Stomach smooth muscle (tissue), 2 donors: ENCODE data around the gene TBC1D9.

ENCODE experiments used
- H3K27ac ChIP-seq: one replicate; pipeline ENCODE4 v1.7.0; 2013; ENCODE audit warnings: mild to moderate bottlenecking, low read length, inconsistent platforms
- H3K27me3 ChIP-seq, 2 donors: one replicate each; pipeline ENCODE4 v1.7.0; 2013; ENCODE audit warnings: low read length in 2 of 2; ENCODE audit not compliant: insufficient read depth in 2 of 2, control insufficient read depth in 1 of 2
- H3K36me3 ChIP-seq, 2 donors: one replicate each; pipeline ENCODE4 v1.7.0; 2013; ENCODE audit warnings: low read length in 2 of 2; ENCODE audit not compliant: control insufficient read depth in 2 of 2, insufficient read depth in 2 of 2
- H3K4me1 ChIP-seq: one replicate; pipeline ENCODE4 v1.7.0; 2013; ENCODE audit warnings: low read length; ENCODE audit not compliant: control insufficient read depth, insufficient read depth
- H3K4me3 ChIP-seq, 2 donors: one replicate each; pipeline ENCODE4 v1.7.0; 2013; ENCODE audit warnings: low read length in 2 of 2
- H3K9ac ChIP-seq, 2 donors: one replicate each; pipeline ENCODE4 v1.7.0; 2013; ENCODE audit warnings: low read length in 2 of 2, mild to moderate bottlenecking in 1 of 2
- H3K9me3 ChIP-seq, 2 donors: one replicate each; pipeline ENCODE4 v1.7.0; 2013; ENCODE audit warnings: low read length in 2 of 2; ENCODE audit not compliant: control insufficient read depth in 2 of 2
- donor health status: healthy.
- donor health status: Pancreatic carcinoma.

Gene TBC1D9

GRCh38 chr4:140720387-140721304 is 35.5 kb downstream of the TBC1D9 start:
- no peaks in the 10 kb centered on the region for H3K27me3 ChIP-seq
- no peak overlapping the region for H3K27ac ChIP-seq
- no peak overlapping the region for H3K4me3 ChIP-seq
- H3K36me3 ChIP-seq: no peaks in the 10 kb centered on the region
- H3K9ac ChIP-seq: no peak overlapping the region
- no peaks in the 10 kb centered on the region for H3K4me1 ChIP-seq
- no peaks in the 10 kb centered on the region for H3K9me3 ChIP-seq

- H3K9me3 ChIP-seq: no peaks in the 10 kb centered on the region
- no peak overlapping the region for H3K9ac ChIP-seq
- no peak overlapping the region for H3K27ac ChIP-seq
- no peak overlapping the region for H3K4me3 ChIP-seq
- H3K27me3 ChIP-seq: no peaks in the 10 kb centered on the region
- no peaks in the 10 kb centered on the region for H3K4me1 ChIP-seq
- no peaks in the 10 kb centered on the region for H3K36me3 ChIP-seq
These were observed 36.5 kb downstream of the TBC1D9 start for GRCh38 chr4:140719686-140720085.

GRCh38 chr4:140719022-140719421 is 37.2 kb downstream of the TBC1D9 start:
- no peaks in the 10 kb centered on the region for H3K4me1 ChIP-seq
- no peak overlapping the region for H3K4me3 ChIP-seq
- H3K27ac ChIP-seq: no peak overlapping the region
- no peak overlapping the region for H3K9ac ChIP-seq
- H3K27me3 ChIP-seq: no peaks in the 10 kb centered on the region
- no peaks in the 10 kb centered on the region for H3K36me3 ChIP-seq
- no peaks in the 10 kb centered on the region for H3K9me3 ChIP-seq

- no peaks in the 10 kb centered on the region for H3K27me3 ChIP-seq
- no peaks in the 10 kb centered on the region for H3K4me1 ChIP-seq
These were observed 37.8 kb downstream of the TBC1D9 start for GRCh38 chr4:140718241-140718952.

GRCh38 chr4:140717313-140717712 is 38.9 kb downstream of the TBC1D9 start:
- Histone ChIP-seq H3K36me3 (no peaks in the 10 kb centered on the region), H3K27ac (no peak overlapping the region), H3K27me3 (no peaks in the 10 kb centered on the region), H3K9ac (no peak overlapping the region), H3K4me3 (no peak overlapping the region), H3K9me3 (no peaks in the 10 kb centered on the region), H3K4me1 (no peaks in the 10 kb centered on the region)

More at GRCh38 chr4:140718241-140718952, 37.8 kb downstream of the TBC1D9 start:
- Histone ChIP-seq H3K27ac (no peak overlapping the region), H3K36me3 (no peaks in the 10 kb centered on the region), H3K9ac (no peak overlapping the region), H3K4me3 (no peak overlapping the region), H3K9me3 (no peaks in the 10 kb centered on the region)

GRCh38 chr4:140715119-140715518 is 41.1 kb downstream of the TBC1D9 start:
- no peak overlapping the region for H3K9ac ChIP-seq
- no peaks in the 10 kb centered on the region for H3K36me3 ChIP-seq
- no peak overlapping the region for H3K27ac ChIP-seq
- H3K4me1 ChIP-seq: no peaks in the 10 kb centered on the region
- no peaks in the 10 kb centered on the region for H3K9me3 ChIP-seq
- no peaks in the 10 kb centered on the region for H3K27me3 ChIP-seq
- no peak overlapping the region for H3K4me3 ChIP-seq

GRCh38 chr4:140711910-140712309 is 44.3 kb downstream of the TBC1D9 start:
- no peaks in the 10 kb centered on the region for H3K9me3 ChIP-seq
- H3K4me3 ChIP-seq: no peak overlapping the region
- no peaks in the 10 kb centered on the region for H3K27me3 ChIP-seq
- H3K4me1 ChIP-seq: no peaks in the 10 kb centered on the region
- no peak overlapping the region for H3K9ac ChIP-seq
- H3K27ac ChIP-seq: no peak overlapping the region
- H3K36me3 ChIP-seq: no peaks in the 10 kb centered on the region

- no peak overlapping the region for H3K27ac ChIP-seq
These were observed 45.1 kb downstream of the TBC1D9 start for GRCh38 chr4:140710908-140711622.

GRCh38 chr4:140707325-140707724 is 48.9 kb downstream of the TBC1D9 start:
- H3K9me3 ChIP-seq: no peaks in the 10 kb centered on the region
- H3K36me3 ChIP-seq: no peaks in the 10 kb centered on the region
- peaks cover 2% of the 10 kb centered on the region for H3K4me1 ChIP-seq
- no peaks in the 10 kb centered on the region for H3K27me3 ChIP-seq
- H3K27ac ChIP-seq: no peak overlapping the region
- no peak overlapping the region for H3K9ac ChIP-seq
- H3K4me3 ChIP-seq: no peak overlapping the region

More at GRCh38 chr4:140710908-140711622, 45.1 kb downstream of the TBC1D9 start:
- H3K9me3 ChIP-seq: no peaks in the 10 kb centered on the region
- no peak overlapping the region for H3K9ac ChIP-seq
- no peaks in the 10 kb centered on the region for H3K4me1 ChIP-seq
- no peaks in the 10 kb centered on the region for H3K27me3 ChIP-seq
- no peak overlapping the region for H3K4me3 ChIP-seq
- no peaks in the 10 kb centered on the region for H3K36me3 ChIP-seq

GRCh38 chr4:140706665-140707064 is 49.5 kb downstream of the TBC1D9 start:
- H3K9ac ChIP-seq: no peak overlapping the region
- H3K27ac ChIP-seq: no peak overlapping the region
- peaks cover 2% of the 10 kb centered on the region for H3K4me1 ChIP-seq
- no peaks in the 10 kb centered on the region for H3K36me3 ChIP-seq
- H3K27me3 ChIP-seq: no peaks in the 10 kb centered on the region
- no peaks in the 10 kb centered on the region for H3K9me3 ChIP-seq
- H3K4me3 ChIP-seq: no peak overlapping the region
